Activated gamma-delta T cell treated with Interleukin-2 at 50 U/mL for 16 hours (primary cell): ENCODE measurements around the gene FAM219B.
"Not testable (repeated sequence)": the region's sequence is repeated elsewhere in the genome, so short reads cannot be mapped to it uniquely, and the experiment has no call there.

ENCODE experiments used
- DNase-seq: peaks from one replicate; pipeline ENCODE4 v3.0.0-alpha.2; 2020

FAM219B gene

DNA sequence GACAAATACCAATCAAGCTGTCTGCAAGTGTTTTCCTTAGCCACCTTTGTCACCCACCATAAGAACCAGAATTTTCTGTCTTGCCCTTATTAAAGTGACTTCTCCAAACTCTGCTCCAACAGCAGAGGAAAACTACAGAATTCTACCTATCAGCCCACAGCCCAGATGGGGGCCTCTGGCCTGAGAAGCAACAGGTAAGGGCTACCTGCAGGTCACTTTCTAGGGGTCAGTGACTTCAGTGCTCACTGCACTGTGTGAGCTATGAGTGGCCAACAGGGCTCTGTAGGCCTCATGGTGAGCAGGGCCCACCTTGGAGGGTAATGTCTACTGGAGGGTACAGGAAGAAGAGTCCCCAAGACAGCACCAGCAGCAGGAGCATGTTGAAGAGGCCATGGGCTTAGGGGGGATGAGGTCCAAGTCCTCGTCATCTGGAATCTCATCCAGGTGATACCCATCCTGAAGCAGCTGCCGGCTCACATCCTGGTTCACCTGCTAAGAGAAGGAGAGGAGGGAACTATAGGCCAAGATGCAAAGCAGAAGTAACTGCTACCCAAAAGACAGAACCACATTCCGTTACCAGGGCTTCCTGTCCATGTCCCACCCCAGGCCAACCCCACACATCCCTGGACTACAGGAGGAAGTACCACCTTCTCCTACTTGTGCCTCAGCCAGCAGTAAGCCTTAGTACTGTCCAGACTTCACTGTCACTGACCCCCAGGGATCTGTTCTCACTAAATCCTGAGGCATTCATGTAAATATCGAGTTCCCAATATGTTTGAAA is 4.2 kb downstream of the FAM219B start:
- DNase-seq, result no peak

DNA sequence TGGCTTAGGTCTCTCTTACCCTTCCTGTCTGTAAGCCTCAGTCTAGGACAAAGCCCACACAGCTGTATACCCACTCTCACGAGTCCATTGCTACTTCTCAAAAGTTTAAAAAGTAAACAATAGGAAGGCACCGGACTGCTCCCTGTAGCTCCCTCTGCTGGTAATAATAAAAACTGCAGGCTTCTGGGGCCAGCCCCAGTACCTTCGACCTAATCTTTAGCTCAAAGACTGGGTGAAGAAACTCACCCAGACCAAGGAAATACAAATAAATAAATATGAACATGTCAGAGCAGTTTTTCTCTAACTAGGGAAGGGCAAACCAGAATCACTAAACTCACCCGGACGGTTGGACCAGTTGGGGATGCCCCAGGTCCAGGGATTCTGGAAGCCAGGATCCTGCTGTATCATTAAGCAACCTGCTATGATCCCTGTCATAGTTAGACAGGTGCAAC is 5.0 kb downstream of the FAM219B start:
- peak; percentile 63 for DNase-seq

DNA sequence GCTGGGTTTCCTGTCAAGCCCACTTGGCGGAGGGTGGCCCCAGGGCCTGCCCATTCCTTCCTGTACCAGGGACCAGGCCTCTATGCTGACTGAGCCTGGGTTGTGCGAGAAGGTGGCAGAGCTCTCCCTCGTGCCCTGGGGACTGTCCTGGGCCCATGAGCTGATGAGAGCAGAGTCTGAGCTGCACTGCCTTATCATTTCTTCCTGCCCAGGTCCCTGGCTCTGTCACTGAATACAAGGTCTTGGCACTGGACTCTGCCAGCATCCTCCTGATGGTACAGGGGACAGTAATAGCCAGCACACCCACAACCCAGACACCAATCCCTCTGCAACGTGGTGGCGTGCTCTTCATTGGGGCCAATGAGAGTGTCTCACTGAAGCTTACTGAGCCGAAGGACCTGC is 9.3 kb downstream of the FAM219B start:
- no peak for DNase-seq

DNA sequence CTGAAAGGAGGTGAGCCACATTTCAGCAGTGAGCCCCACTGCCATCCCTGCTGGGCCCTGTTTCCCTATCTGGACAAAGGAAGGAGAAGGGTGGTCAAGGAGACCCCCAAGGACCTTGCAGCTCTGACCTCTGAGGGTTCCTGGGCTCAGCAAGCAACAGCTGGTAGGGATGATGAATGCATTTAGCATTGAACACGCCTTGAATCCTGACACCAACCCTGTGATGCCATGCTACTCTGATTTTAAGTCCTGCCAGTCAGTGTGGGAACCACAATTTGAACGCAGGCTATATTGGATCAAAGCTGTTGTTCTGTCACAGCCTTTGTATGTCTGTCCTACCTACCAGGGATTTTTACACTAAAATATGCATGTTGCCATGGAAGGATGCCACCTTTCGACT is 10.3 kb downstream of the FAM219B start:
- no peak for DNase-seq

DNA sequence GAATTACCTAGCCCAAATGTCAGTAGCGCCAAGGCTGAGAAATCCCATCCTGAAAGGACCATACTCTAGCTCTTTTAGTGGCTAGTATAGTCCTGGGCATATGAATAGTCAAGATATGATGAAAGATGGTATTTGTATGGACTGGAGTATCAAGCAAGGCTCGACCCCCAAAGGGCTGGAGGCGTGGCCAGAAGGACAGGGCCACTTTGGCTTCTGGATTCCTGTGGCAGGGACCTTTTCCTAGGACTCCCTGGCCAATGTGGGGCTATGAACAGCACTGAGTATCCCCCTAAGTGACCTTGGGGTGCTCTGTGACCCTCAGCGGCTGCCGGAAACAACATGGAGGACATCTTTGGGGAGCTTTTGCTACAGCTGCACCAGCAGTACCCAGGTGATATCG is 10.8 kb downstream of the FAM219B start:
- DNase-seq, result no peak

DNA sequence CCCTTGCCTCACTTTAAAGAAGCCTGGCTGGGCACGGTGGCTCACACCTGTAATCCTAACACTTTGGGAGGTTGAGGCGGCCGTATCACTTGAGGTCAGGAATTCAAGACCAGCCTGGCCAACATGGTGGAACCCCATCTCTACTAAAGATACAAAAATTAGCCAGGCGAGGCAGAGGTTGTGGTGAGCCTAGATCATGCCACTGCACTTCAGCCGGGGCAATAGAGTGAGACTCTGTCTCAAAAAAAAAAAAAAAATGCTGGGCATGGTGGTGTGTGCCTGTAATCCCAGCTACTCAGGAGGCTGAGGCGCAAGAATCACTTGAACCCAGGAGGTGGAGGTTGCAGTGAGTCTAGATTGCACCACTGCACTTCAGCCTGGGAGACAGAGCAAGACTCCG is 12.3 kb downstream of the FAM219B start:
- not testable (repeated sequence) for DNase-seq

DNA sequence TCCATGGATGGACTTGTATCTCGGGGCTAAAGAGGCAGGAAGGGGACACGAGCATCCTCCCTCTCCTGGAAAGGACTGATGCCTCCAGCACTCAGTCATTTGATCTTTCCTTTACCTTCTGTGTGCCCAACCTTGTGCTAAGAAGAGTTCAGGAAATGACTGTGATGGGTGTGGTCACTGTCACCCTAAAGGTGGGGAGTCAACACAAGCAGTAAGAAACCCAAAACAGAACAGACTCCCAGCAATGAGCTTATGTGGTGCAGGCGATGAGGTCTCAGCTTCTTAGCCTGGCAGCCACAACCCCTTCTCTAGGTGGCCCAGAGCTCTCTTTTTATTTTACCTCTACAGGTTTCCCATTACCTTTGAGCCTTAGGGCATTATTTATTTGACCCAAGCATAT is 13.0 kb downstream of the FAM219B start:
- DNase-seq, result peak; percentile 33

DNA sequence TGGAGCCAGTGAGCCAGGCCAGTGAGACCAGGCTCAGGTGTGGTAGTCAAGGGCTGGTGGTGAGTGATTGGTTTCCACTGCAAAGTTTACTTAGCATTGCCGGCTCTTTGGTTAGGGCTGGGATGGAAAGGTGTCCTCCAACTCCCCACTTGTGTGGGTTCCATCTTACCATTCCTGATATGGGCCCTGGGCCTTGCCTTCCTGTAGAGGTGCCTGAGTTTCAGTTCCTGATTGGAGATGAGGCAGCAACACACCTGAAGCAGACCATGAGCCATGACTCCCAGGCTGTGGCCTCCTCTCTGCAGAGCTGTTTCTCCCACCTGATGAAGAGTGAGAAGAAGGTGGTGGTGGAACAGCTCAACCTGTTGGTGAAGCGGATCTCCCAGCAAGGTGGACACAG is 13.7 kb downstream of the FAM219B start:
- no peak for DNase-seq

DNA sequence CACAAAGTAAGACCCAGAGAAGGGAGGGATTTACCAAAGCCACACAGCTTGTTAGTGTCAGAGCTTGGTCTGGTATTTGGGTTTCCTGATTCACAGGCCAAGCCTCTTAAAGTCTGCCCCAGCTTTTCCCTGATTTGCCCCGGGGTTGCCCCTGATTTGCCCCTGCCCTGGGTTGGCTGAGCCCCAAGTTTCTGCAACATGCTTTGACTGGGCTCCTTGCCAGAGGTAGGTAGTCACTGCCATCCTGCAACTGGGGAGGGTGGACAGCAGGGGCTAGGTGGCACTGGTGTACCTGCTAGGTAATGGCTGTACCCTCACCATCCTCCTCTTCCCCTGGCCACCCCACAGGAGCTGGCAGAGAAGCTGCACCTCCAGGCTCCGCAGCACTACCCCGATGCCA is 14.3 kb downstream of the FAM219B start:
- DNase-seq, result no peak

DNA sequence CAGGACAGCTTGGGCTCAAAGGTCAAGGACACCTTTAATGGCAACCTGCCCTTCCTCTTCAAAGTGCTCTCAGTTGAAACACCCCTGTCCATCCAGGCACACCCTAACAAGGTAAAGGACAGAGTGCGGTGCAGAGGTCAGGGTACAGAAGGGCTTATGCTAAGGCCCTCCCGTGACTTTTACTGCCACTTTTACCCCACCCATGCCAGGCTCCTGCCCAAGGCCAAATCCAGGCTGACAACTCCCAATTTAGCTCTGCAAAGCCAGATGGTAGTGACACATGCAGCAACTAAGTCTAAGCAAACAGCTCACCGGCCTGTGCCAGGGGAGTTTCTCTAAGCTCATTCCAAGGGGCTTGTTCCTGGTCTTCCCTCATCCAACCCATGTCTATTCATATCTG is 15.2 kb downstream of the FAM219B start:
- no peak for DNase-seq

DNA sequence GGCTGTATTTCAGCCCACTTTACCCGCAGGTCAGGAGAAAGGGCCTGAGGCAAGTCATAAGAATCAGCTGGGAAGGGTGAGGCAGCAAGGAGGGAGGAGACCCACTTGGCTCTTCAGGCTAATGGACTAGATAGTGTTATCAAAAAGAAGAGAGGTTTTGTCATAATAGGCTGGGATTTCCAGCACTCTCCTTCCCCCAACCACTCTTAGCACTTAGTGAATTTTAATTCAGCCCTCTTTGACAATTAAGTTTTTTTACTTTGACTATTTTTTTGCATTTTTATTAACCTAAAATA is 16.0 kb downstream of the FAM219B start:
- no peak for DNase-seq

DNA sequence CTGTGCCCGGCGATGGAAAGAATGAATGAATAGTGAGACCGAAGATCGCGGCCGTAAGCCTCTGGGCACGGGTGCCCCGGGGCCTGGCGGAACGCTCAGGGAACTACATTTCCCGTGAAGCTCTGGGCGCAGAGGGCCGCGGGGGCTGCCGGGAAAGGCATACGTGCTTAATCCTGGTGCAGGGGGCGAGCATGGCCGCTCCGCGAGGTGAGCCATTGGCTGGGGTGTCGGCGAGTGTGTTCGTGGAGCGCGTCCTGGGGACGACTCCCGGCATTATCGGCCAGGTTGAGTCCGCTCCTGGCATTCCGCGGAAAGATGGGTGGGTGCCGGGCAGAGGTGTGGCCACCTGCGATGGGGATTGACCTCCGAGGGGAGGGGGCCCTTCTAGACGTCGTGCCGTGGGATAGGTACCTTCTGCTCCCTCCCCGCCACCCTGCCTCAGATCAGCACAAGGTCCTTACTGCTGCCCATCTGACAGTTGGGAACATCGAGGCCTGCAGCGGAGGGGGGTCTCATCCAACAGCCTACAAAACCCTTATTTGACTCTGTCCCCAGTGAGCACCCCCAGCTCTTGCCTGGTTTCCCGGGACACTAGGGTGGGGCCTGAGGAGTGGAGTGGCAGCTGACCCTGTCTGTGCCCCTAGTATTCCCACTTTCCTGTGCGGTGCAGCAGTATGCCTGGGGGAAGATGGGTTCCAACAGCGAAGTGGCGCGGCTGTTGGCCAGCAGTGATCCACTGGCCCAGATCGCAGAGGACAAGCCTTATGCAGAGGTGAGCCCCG is 16.6 kb downstream of the FAM219B start, which contains the start of gene MPI:
MPI (plus strand) TSS at position 160 of the 782 bp plus-strand sequence; CDS start at position 192, 32 bp downstream.
- peak; percentile 79 for DNase-seq

DNA sequence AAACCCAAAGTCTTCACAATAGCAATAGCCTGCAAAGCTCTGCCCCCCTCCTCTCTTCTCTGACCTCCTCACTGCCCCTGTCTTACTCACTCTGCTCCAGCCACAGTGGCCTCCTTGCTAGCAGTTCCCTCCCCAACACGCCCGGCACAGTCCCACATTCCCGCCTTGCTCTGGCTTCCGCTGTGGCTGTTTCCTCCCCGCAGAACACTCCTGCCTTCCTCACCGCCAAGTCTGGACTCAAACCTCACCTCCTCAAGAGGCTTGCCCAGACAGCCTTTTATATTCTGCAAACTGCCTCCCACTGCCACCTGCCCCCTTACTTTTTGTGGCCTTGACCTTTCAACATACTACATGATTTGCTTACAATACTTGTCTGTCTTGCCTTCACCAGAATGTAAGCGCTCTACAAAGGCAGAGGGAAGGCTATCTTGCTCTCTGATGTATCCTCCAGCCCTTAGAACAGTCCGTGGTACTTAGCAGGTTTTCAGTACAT is 17.2 kb downstream of the FAM219B start:
- no peak for DNase-seq

DNA sequence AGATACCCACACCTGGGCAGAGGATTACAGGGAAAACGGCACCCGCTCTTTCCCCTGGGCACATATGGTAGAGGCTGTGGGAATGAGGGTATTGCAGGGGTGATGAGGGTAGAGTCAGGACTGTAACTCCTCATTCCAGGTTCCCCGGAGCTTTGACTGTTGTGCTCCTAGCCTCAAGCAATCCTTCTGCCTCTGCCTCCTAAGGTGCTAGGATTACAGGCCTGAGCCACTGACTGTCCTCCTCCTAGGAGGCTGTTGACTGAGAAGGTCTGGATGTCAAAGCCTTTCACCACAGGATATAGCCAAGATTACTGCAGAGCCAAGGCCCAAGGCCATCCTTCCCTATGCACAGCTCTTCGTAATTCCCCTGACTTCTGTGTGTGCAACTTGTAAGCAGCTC is 17.9 kb downstream of the FAM219B start:
- no peak for DNase-seq

DNA sequence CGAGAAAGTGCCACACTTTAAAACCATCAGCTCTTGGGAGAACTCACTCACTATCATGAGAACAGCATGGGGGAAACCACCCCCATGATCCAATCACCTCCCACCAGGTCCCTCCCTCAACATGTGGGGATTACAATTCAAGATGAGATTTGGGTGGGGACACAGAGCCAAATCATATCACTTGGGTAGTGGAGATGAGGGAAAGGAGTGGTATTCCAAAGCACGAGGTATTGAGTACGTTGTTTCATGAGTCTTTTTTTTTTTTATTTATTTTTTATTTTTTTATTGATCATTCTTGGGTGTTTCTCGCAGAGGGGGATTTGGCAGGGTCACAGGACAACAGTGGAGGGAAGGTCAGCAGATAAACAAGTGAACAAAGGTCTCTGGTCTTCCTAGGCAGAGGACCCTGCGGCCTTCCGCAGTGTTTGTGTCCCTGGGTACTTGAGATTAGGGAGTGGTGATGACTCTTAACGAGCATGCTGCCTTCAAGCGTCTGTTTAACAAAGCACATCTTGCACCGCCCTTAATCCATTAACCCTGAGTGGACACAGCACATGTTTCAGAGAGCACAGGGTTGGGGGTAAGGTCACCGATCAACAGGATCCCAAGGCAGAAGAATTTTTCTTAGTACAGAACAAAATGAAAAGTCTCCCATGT is 19.0 kb downstream of the FAM219B start:
- DNase-seq, result not testable (repeated sequence)

DNA sequence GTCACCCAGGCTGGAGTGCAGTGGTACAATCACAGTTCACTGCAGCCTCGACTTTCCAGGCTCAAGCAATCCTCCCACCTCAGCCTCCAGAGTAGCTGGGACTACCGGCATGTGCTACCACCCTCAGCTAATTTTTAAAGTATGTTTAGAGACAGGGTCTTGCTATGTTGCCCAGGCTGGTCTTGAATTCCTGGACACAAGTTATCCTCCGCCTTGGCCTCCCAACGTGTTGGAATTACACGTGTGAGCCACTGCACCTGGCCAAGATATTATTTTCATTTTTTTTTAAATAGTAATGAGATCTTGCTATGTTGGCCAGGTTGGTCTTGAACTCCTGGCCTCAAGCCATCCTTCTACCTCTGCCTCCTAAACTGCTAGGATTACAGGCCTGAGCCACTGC is 21.2 kb downstream of the FAM219B start:
- DNase-seq, result no peak

DNA sequence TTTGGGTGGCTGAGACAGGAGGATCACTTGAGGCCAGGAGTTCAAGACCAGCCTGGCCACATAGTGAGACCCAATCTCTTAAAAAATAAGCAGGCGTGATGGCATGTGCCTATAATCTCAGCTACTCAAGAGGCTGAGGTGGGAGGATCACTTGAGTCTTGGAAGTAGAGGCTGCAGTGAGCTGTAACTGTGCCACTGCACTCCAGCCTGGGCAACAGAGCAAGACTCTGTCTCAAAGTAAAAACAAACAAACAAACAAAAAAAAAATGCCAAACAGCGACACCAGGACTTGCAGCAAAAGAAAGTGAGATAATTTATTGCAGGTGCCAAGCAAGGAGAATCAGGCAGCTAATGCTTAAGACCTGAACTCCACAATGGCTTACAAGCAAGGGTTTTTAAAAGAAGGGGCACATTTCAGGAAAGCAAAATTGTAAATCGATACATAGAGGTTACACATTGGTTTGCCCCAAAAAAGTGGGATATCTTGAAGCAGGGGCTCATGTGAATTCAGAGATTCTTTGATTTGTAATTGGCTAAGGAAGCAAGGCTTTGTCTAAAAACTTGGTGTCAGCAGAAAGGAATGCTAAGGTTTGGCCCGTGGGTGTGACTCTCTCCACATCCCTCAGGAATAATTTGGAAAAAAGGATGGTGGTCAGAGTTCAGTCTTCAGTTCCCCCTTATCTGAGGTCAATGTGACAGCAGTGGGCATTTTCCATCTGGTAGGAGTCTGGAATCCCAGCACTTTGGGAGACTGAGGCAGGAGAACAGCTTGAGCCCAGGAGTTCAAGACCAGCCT is 22.0 kb downstream of the FAM219B start:
- DNase-seq, result no peak

DNA sequence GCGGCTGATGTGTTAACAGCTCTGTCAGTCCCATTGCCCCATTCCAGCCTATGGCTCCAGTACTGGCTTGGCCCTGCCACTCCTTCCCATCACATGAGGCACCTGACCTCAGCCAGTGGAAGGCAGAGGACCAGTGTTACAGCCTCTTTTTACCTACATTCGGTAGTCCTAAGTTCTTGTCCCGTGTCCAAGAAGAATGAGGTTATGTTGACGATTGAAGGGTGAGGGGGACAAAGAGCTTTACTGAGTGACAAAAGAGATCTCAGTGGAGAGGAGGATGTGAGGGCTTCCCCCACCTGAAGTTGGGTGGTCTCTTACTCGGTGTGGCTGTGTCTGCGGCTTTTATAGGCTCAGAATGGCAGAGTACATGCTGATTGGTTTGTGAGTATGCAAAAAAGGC is 24.1 kb downstream of the FAM219B start:
- DNase-seq, result no peak

DNA sequence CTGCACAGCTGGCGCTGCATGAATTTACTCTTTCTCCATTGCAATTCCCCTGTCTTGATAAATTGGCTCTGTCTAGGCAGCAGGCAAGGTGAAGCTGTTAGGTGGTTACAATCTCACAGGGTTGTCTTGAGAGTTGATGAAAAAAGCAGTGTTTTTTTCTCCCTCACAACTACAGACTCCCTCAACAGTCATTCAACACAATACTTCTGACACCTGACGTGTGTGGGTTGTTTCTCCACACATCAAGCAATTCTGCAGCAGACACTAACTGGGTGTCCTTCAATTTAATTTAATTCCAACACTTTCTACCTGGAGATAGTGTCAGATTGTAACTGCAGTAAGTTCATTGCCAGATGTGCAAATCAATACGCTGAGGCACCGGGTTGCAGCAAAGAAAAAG is 28.4 kb downstream of the FAM219B start:
- DNase-seq, result no peak

DNA sequence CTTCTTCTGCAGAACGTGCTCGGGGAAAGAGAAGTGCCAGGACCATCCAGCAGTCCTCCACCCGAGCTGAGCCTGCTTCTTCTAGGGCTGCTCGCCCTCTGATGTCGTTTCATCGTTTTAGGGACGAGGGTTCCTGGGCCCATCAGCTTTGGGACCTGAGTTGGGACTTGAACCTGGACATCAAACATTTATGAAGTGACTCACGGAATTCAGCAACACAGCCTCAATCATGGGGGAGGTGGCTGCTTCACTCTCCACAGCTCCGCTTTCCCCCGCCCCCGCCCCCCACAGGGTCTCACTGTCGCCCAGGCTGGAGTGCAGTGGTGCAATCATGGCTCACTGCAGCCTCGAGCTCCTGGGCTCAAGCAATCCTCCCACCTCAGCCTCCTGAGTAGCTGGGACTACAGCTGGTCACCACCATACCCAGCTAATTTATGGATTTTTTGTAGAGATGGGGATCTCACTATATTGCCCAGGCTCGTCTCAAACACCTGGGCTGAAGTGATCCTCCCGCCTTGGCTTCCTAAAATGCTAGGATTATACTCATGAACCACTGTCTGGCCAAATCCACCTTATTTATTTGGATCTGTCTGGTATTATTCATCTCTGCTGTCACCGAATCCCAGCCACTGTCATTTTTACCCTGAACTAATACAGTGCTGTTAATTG is 32.8 kb downstream of the FAM219B start:
- DNase-seq, result no peak

DNA sequence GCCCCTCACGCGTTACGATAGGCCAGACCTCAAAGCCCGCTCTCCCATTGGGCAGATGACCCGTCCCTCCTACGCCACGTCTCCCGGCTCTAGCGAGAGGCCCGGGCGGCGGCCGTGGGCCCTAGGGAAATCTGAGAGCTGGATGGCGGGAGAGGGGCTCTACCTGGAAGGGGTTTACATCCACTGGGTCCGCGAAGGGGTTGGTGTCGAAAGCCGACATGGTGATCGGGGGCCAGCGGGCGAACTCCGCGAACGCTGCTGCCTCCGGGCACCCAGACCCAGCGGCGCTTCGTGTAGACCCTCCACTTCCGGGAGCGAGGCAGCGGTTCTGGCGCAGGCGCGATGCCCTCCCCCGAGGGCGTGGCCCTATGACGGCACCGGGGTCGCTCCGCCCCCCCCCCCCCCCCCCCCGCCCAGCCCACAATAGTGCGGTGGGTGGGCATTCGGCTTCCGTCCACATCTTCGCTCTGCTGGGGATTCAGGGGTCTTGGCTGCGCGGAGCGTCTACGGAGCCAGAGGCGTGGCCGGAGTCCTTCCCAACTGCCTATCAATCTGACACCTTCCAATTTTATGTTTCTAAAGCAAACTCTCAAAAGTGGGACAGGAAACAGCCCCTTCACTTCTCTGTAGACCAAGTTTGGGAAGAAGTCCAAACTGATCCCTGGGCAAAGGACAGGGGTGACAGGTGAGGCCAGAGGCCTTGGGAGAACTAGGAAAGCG is 33.5 kb downstream of the FAM219B start, which contains the start of gene SCAMP2:
SCAMP2 (minus strand) TSS at position 330 of the 720 bp plus-strand sequence; CDS start at position 220, 110 bp downstream.
- peak; percentile 90 for DNase-seq

DNA sequence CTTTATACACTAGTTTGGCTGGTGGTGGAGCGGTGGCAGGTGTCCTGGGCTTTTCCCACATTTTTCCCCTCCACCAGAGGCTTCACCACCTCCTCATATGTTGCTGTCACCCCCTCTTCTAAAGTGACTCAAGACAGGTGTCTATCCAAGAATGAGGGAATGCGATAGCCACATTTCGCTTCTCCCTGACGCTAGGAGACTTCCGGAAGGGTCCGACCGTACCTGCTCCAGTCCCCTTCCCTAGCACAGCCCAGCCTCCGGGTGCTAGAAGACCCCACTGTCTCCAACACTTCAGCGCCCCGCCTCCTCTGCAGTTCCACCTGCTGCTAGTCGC is 34.0 kb downstream of the FAM219B start:
- DNase-seq, result no peak
